IPS-11a (cell line): ENCODE measurements around the gene SCN11A.
"Not testable (repeated sequence)": the region's sequence is repeated elsewhere in the genome, so short reads cannot be mapped to it uniquely, and the experiment has no call there.

Experiments used
- H3K4me3 ChIP-seq: one replicate; pipeline ENCODE4 v1.5.1; 2013; ENCODE audit warnings: low read depth, low read length, control low read depth

The SCN11A gene

DNA sequence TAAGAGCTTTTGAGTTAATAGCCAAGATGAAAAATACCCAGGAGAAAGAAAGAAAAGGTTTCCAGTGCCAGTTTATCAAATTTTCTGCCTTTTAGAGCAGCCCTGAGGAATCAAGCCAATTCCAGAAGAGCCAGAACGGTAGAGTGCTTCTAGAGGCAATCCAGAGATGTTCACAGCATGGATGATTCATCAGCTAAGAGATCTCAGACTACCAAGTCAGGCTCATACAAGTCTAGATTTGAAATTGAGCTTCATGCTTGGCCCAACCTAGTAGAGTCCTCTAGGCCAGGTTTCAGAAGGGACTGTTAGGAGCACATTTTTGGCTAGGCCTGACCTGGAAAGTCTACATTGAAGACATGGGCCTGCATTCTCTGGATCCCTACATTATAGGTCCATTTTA, 15.5 kb upstream of the SCN11A start:
- H3K4me3 ChIP-seq = no peak overlapping the region

GRCh38 chr3:39065197-39065596, 13.5 kb upstream of the SCN11A start:
- no peak overlapping the region for H3K4me3 ChIP-seq

- H3K4me3 ChIP-seq = no peak overlapping the region
Measured at GRCh38 chr3:39064646-39065045, 12.9 kb upstream of the SCN11A start.

GRCh38 chr3:39063143-39063542, 11.4 kb upstream of the SCN11A start:
- H3K4me3 ChIP-seq = no peak overlapping the region

DNA sequence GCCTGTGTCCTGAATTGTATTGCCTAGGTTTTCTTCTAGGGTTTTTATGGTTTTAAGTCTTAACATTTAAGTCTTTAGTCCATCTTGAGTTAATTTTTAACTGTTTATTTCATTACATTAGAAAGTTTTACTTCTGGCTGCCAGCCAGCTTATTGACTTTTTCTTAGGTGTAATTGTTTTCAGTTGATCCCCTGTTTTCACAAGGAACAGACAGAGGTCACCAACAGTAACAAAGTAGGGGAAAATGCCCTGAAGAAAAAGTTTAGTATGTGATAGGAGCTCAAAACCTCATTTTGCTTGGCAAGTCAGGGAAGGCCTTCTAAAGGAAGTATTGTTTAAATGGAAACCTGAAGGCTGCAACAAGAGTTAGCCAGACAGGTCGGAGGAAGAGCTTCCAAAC, 10.4 kb upstream of the SCN11A start:
- H3K4me3 ChIP-seq = no peak overlapping the region

GRCh38 chr3:39061228-39061627, 9.5 kb upstream of the SCN11A start:
- not testable (repeated sequence) for H3K4me3 ChIP-seq

DNA sequence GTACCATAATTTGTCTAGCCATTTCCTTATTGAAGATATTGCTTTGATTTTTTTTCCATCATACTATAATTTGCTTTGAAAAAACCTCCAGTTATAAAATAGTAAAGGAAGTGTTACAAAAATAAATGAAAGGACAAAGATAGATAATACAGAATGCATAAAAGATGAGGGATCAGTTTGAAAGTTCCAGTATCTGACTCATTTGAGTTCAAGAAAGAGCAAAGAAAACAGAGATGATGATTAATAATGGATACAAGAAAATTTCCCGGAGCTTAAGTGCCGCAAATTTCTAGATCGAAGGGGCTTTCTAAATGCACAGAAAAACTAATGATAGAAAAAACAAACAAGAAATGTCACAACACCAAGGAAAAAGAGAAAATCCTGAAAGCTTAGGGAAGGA, 4.4 kb upstream of the SCN11A start:
- H3K4me3 ChIP-seq = no peak overlapping the region

DNA sequence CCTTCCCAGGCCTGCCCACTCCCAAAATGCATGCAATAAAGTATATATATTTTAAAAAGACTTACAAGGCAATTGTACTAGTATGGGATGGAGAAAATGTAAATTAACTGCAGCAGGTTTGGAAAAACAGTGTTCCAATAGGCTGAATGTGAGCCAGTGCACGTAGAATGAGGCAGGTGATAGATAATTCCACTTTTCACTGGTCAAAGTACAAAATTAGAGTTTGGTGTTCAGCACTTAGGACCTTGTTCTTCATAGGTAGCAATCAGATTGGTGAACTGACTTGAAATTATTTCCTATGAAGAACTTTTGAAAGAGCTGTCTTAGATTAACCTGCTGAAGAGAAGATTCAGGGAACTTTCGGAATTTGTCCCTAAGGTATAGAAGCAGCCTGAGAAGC, 2.0 kb upstream of the SCN11A start:
- no peak overlapping the region for H3K4me3 ChIP-seq

- peak overlapping the region; percentile 64 for H3K4me3 ChIP-seq
Measured at GRCh38 chr3:39052583-39052982, 839 bp upstream of the SCN11A start.

GRCh38 chr3:39050029-39050428, 1.7 kb downstream of the SCN11A start:
- no peak overlapping the region for H3K4me3 ChIP-seq

DNA sequence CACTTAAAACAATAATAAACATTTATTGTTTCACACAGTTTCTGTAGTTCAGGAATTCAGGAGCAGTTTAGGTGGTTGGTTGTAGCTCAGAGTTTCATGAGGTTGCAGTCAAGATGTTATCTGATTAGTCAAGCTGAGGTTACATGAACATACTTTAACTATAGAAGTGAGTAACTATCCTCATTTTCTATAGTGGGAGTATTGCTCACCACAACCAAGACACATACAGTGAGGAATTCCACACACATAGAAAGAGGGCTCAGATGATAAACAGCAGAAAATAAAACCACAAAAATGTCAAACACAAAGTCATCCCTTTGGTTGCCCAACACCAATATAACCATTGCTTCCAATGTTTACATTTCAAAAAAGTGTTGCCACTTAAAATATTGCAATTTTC, 13.6 kb downstream of the SCN11A start:
- H3K4me3 ChIP-seq = no peak overlapping the region

DNA sequence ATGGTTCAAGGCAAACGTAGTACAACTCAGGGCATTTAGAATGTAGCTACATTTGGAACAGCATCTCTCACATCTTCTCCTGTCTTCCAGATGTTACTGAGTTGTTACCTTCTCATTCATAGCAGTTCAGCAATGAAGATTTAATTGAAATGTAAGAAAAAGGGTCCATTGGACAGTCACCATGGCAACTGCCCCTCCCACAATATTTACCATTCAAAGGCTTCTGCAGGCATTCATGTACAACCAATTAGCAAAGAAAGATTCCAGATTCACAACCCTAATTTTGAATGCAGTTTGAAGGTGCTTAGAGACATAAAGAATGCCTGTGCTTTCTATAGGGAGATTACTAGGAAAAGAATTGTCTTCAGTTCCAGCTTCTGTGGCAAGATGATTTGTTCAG, 22.2 kb downstream of the SCN11A start:
- no peak overlapping the region for H3K4me3 ChIP-seq

DNA sequence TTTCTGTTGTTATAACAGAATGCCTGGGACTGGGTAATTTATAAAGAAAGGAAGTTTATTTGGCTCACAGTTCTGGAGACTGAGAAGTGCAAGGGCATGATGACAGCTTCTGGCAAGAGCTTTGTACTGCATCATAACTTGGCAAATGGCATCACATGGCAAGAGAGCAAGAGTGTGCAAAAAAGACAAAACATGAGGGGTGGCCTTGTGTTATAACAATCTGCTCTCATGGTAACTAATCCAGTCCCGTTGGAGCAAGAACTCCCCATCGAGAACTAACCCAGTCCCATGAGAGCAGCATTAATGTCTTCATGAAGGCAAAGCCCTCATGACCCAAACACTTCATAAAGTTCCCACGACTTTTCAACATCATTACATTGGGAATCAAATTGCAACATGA, 23.2 kb downstream of the SCN11A start:
- no peak overlapping the region for H3K4me3 ChIP-seq

DNA sequence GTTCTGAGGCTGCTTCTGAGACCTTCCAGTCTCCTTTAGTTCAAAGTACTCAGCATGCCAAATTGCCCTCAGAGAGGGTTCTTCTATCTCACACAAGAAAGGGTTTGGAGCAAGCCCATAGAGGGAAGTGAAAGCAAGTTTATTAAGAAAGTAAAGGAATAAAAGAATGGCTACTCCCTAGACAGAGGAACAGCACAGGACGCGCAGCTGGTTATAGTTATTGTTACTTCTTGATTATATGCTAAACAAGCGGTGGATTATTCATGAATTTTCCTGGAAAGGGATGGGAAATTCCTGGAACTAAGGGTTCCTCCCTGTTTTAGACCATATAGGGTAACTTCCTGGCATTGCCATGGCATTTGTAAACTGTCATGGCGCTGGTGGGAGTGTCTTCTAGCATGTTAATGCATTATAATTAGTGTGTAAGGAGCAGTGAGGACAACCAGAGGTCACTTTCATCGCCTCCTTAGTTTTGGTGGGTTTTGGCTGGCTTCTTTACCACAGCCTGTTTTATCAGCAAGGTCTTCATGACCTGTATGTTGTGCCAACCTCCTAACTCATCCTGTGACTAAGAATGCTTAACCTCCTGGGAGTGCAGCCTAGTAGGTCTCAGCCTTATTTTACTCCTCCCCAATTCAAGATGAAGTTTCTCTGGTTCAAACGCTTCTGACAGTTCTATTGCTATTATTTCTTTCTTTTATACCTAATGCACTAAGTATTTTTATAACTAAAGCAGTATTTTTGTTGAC, 26.3 kb downstream of the SCN11A start:
- no peak overlapping the region for H3K4me3 ChIP-seq

GRCh38 chr3:39024497-39024896, 27.2 kb downstream of the SCN11A start:
- no peak overlapping the region for H3K4me3 ChIP-seq

DNA sequence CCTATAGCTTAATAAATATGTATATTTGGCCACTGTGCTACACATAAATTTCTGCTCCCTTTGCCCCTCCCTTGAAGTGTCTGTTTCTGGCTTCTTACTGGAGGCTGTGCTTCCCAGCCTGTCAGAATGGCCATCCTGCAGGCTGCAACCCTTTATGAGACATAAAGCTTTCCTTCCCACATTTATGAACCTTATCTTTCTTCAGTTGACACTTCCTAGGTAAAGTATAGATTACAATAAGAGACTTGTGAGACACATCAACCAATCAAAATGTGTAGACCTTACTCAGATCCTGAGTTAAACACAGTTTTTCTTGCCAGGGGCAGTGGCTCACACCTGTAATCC, 29.5 kb downstream of the SCN11A start:
- no peak overlapping the region for H3K4me3 ChIP-seq

GRCh38 chr3:39021465-39022285, 30.1 kb downstream of the SCN11A start:
- H3K4me3 ChIP-seq = no peak overlapping the region

- no peak overlapping the region for H3K4me3 ChIP-seq
Measured at GRCh38 chr3:39021029-39021428, 30.7 kb downstream of the SCN11A start.

DNA sequence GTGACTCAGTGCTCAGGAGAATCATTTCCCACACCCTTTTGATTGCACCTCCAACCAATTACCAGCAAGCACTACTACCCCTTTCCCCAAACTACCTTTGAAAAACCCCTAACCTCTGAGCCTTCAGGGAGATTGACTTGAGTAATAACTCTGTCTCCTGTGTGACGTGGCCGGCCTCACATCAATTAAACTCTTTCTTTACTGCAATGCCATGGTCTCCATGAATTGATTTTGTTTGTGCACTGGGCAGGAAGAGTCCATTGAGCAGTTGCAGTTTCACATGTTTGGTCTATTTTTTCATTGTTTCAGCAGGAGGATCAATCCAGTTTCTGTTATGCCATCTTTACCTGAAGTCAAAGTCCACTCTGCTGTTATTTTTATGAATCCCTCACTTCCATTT, 32.4 kb downstream of the SCN11A start:
- no peak overlapping the region for H3K4me3 ChIP-seq

DNA sequence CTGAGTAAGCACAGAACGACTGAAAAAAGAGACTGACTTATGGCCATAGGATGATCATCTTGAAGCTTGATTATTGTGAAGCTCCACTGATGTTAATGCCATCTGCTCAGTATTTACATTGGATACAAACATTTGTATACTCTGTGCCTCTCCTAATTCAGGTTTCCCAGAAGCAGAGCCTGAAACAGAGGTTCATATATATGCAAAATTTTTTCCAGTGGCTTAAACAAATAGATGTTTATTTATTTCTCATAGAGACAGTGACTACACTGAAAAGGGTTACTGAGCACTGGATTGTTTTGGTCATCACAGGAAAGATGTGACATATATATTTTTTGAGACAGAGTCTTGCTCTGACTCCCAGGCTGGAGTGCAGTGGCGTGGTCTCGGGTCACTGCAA, 36.3 kb downstream of the SCN11A start:
- no peak overlapping the region for H3K4me3 ChIP-seq

DNA sequence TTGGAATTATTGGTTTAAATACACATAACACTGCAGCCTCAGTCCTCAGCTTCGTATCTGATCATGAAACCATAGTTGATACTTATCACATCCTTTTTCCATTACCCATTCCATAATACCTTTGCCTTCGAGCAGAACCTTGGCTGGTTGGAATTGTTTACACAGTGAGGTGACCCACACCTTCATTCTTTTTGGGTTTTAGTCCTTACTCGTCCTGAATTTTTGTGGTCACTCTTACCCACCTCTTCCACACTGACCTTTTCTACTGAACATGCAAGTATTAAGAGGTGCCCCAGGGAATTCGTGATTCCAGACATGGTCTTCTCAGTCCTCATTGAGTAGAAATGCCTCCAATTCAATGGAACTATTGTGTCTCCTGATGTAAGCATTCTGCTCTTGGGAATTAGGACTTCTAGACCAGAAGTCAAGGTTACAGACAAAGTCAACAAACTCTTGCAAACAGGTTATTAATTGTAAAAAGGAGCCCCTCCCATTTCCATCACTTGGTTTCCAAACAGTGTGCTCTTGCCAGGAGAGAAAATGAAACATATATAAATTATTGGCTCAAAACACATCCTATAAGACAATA, 37.7 kb downstream of the SCN11A start:
- no peak overlapping the region for H3K4me3 ChIP-seq

- H3K4me3 ChIP-seq = no peak overlapping the region
Measured at GRCh38 chr3:39013289-39013688, 38.5 kb downstream of the SCN11A start.
